Prostate gland (tissue), 2 donors: ENCODE measurements around the gene CORO1A.

Source experiments
- CTCF ChIP-seq, 4 experiments: fragments of 200-600 bp in 2 of 4; fragments of 450-650 bp in 2 of 4; sonication (generic) in 2 of 4; IDR thresholded peaks; 1 replicate in 3 of 4; 2 replicates in 1 of 4; pipeline ENCODE4 v1.5.1; 2016 to 2019; ENCODE audit warnings: antibody characterized with exemption in 4 of 4, mild to moderate bottlenecking in 2 of 4, moderate library complexity in 2 of 4
- POLR2A ChIP-seq: fragments of 450-650 bp; IDR thresholded peaks from one replicate; pipeline ENCODE4 v1.6.1; 2016; ENCODE audit warnings: antibody characterized with exemption, mild to moderate bottlenecking
- POLR2AphosphoS5 ChIP-seq: sonication (generic); formaldehyde crosslinking; IDR thresholded peaks from one replicate; pipeline ENCODE4 v1.6.1; 2017; ENCODE audit warnings: antibody characterized with exemption

GRCh38 chr16:30139583-30140481 is 43.6 kb upstream of the CORO1A start:
- no peak for TF ChIP-seq CTCF (IDR thresholded peaks at IDR 0.05)
- no peak for TF ChIP-seq POLR2A
- TF ChIP-seq POLR2AphosphoS5, result no peak
